Prostate gland (tissue), 2 donors: ENCODE measurements around the gene TMEM45A. TPM values are rescaled to one million over a fixed set of nuclear protein-coding genes. Genes with fewer than 3 reads are reported as not detected.
"Not testable (repeated sequence)": the region's sequence is repeated elsewhere in the genome, so short reads cannot be mapped to it uniquely, and the experiment has no call there.

Experiments used
- DNase-seq: peaks from one replicate; pipeline ENCODE4 v3.0.0-alpha.2; 2019; ENCODE audit warnings: low spot score
- H3K27ac ChIP-seq, 2 donors: fragments of 200-600 bp; sonication (generic); 2 replicates each; pipeline ENCODE4 v1.5.1; 2017 to 2019
- H3K27me3 ChIP-seq: fragments of 200-600 bp; sonication (generic); replicated peaks from 2 replicates; pipeline ENCODE4 v1.5.1; 2019; ENCODE audit not compliant: insufficient read depth
- H3K36me3 ChIP-seq, 2 donors: fragments of 200-600 bp; sonication (generic); 1 replicate in 1 of 2; 2 replicates in 1 of 2; pipeline versions ENCODE4 v1.5.1 to v1.8.1; 2017 to 2019
- H3K4me1 ChIP-seq: fragments of 200-600 bp; sonication (generic); replicated peaks from 2 replicates; pipeline ENCODE4 v1.5.1; 2019
- H3K4me3 ChIP-seq, 2 donors: fragments of 200-600 bp; sonication (generic); 2 replicates each; pipeline ENCODE4 v1.5.1; 2017 to 2019
- H3K9me3 ChIP-seq: fragments of 200-600 bp; sonication (generic); 2 replicates; pipeline ENCODE4 v1.5.1; 2017
- POLR2A ChIP-seq: fragments of 450-650 bp; IDR thresholded peaks from one replicate; pipeline ENCODE4 v1.6.1; 2016; ENCODE audit warnings: antibody characterized with exemption, mild to moderate bottlenecking
- POLR2AphosphoS5 ChIP-seq: sonication (generic); formaldehyde crosslinking; IDR thresholded peaks from one replicate; pipeline ENCODE4 v1.6.1; 2017; ENCODE audit warnings: antibody characterized with exemption
- WGBS: methylation state at CpG from one replicate; pipeline ENCODE4 v1.1.5; 2018; 5-methylcytosine and 5-hydroxymethylcytosine counted together
- intact Hi-C: fragments of 100-400 bp; cut with DNase I; formaldehyde crosslinking; loops from one replicate; pipeline ENCODE4 v1.14.2; 2022
- total RNA-seq, 2 donors: library from RNA; depleted of rRNA; stranded (reverse); fragments of >200 nt; gene quantifications; one replicate each; pipeline ENCODE4 v1.1.0, GENCODE V29; 2016
- TF ChIP-seq, protein P1 (sequence below), 4 experiments: fragments of 200-600 bp in 2 of 4; fragments of 450-650 bp in 2 of 4; sonication (generic) in 2 of 4; IDR thresholded peaks; 1 replicate in 3 of 4; 2 replicates in 1 of 4; pipeline ENCODE4 v1.5.1; 2016 to 2019; ENCODE audit warnings: antibody characterized with exemption in 4 of 4, mild to moderate bottlenecking in 2 of 4, moderate library complexity in 2 of 4

TMEM45A gene, protein sequence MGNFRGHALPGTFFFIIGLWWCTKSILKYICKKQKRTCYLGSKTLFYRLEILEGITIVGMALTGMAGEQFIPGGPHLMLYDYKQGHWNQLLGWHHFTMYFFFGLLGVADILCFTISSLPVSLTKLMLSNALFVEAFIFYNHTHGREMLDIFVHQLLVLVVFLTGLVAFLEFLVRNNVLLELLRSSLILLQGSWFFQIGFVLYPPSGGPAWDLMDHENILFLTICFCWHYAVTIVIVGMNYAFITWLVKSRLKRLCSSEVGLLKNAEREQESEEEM
- 10 to 100 TPM in 1 of 2 donors, 1 to 10 TPM in 1; 6.3 to 11.8 TPM for total RNA-seq

DNA sequence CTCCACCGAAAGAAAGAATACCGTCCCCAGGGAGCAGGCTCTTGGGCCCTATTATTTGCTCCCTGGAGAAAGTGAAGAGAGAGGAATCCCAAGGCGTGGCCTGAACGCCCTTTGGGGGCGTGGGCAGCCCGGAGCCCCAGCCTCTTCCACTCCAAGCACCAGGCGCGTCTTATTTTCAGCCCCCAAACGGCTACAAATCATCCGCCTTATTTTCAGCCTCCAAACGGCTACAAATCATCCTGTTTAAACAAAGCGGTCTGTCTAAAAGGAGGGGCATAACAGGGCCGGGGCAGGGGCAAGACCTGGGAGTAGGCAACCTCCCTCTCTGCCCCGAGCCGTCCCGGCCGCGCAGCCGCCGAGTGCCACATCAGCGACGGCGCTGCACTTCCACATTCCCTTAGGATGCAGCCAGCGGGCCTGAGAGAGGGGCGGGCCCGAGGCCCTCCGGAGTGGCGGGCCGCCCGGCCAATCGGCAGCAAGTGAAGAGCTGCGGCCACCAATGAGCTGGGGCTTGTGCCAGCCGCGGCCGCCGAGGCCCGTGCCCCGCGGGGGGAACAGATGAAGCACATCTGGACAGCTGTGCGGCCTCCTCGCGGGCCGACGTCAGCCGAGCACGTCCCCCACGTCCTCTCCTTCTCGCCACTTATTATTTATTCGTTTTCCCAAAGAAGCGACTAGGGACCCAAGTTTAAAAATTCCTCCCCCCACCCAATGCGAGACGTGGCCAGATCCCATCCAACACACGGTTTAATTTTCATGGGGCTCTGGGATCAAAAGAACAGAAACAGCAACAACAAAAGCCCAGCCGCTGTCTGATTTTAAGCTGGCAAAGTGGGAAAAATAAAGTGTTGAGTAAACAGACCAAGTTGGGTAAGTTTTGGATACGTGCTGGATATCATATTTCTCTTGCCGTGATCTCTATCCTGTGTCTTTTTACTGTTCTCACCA is at the start of gene TMEM45A:
TSS of gene TMEM45A (plus strand) at position 561 of the 948 bp plus-strand sequence. CDS start 62,593 bp downstream, outside the sequence.
- Histone ChIP-seq H3K9me3 (no peaks in the 10 kb centered on the region), H3K4me3 (peak within 1 kb of the TSS; percentile 36 to 42), H3K27me3 (no peaks in the 10 kb centered on the region), H3K4me1 (no peaks in the 10 kb centered on the region), H3K27ac (peak within 1 kb of the TSS; percentile 45 to 74), H3K36me3 (no peaks in the 10 kb centered on the region)
- TF ChIP-seq, protein P1, sequence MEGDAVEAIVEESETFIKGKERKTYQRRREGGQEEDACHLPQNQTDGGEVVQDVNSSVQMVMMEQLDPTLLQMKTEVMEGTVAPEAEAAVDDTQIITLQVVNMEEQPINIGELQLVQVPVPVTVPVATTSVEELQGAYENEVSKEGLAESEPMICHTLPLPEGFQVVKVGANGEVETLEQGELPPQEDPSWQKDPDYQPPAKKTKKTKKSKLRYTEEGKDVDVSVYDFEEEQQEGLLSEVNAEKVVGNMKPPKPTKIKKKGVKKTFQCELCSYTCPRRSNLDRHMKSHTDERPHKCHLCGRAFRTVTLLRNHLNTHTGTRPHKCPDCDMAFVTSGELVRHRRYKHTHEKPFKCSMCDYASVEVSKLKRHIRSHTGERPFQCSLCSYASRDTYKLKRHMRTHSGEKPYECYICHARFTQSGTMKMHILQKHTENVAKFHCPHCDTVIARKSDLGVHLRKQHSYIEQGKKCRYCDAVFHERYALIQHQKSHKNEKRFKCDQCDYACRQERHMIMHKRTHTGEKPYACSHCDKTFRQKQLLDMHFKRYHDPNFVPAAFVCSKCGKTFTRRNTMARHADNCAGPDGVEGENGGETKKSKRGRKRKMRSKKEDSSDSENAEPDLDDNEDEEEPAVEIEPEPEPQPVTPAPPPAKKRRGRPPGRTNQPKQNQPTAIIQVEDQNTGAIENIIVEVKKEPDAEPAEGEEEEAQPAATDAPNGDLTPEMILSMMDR (IDR thresholded peaks at IDR 0.05), result peak in 1 of 4 experiments; percentile 31
- TF ChIP-seq POLR2A (peak; percentile 51), POLR2AphosphoS5 (peak; percentile 82)
- under 1% methylated on average over 56 of the region's 56 CpGs for WGBS
- peak; percentile 93 for DNase-seq
- intact Hi-C loops, result loop anchor here (10.0 kb wide), 1 partner anchor 212 kb away; the partner anchor contains the start of gene TFG

DNA sequence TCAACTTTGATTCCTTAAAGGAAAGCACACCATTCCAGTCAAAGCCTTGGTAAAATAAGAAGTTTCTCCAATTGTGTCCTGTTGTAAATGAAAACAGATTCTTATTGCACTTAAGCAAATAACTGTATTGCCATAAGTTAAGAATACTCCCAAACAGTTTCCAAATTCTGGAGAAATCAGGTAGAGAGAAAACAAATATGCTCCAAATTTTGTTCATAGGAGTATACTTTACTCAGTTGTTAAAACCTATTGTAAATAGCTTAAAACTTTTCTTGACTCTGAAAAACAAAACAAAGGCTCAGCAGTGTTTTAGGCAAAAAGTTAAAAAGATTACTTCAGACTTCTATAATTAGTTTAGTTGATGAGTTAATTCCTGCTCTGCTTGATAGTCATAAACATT is 48.7 kb upstream of the TMEM45A start:
- Histone ChIP-seq H3K4me3 (no peak overlapping the region), H3K36me3 (no peaks in the 10 kb centered on the region), H3K27me3 (no peaks in the 10 kb centered on the region), H3K9me3 (no peaks in the 10 kb centered on the region), H3K27ac (no peak overlapping the region), H3K4me1 (no peaks in the 10 kb centered on the region)
- no peak for DNase-seq
- intact Hi-C loops, result no loop called here
- TF ChIP-seq, protein P1 (IDR thresholded peaks at IDR 0.05), result no peak
- TF ChIP-seq POLR2A (no peak), POLR2AphosphoS5 (no peak)

DNA sequence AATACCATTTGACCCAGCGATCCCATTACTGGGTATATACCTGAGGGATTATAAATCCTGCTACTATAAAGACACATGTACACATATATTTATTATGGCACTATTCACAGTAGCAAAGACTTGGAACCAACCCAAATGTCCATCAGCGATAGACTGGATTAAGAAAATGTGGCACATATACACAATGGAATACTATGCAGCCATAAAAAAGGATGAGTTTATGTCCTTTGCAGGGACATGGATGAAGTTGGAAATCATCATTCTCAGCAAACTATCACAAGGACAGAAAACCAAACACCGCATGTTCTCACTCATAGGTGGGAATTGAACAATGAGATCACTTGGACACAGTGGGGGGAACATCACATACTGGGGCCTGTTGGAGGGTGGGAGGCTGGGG is 45.4 kb upstream of the TMEM45A start:
- H3K4me3 ChIP-seq, intact Hi-C loops, DNase-seq, H3K36me3 ChIP-seq, H3K27ac ChIP-seq, H3K27me3 ChIP-seq, H3K4me1 ChIP-seq, H3K9me3 ChIP-seq: not testable (repeated sequence)
- 98% methylated on average over 3 of the region's 3 CpGs for WGBS

DNA sequence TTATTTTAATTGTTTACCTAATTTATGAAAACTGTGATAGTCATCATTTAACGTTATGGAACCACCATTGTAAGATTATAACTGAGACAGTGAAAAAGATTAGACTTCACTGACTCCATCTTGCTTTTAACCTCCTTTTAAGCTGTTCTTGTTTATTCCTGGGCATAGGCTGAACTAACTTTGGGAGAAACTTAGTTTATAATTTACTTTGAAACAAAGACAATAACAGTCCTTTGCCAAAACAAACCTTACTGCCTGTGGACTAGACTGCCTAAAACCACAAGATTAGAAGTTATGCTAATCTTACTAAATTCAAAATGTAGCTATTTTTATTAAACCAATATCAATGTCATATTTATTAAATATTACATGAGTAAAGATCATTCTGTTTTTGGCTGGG is 44.3 kb upstream of the TMEM45A start:
- Histone ChIP-seq H3K27ac (no peak overlapping the region), H3K4me3 (no peak overlapping the region), H3K27me3 (no peaks in the 10 kb centered on the region), H3K4me1 (no peaks in the 10 kb centered on the region), H3K9me3 (no peaks in the 10 kb centered on the region), H3K36me3 (no peaks in the 10 kb centered on the region)
- TF ChIP-seq, protein P1 (IDR thresholded peaks at IDR 0.05), result no peak
- no peak for DNase-seq
- 63% methylated on average over 1 of the region's 1 CpG for WGBS
- intact Hi-C loops, result no loop called here

DNA sequence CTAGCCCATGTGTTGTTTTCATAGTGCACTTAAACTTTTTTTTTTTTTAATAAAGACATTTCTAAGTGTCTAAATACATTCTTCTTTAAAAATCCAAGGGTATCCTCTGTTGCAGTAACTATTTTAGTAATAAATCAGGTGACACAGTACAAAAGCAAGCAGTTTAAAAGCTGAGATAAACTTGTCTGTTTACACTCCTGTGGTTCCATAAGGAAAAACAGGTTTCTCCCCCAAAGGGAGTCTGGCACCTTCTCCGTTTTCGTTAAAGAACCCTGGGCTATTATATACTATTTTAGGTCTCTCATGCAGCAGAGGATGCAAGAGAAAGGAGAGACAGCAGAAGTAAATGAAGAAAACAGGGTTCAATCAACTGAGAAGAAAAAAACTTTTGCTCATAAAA is 43.2 kb upstream of the TMEM45A start:
- WGBS, result 36% methylated on average over 2 of the region's 2 CpGs
- H3K27ac ChIP-seq, result no peak overlapping the region
- intact Hi-C loops, result no loop called here

More for the DNA sequence above, 43.2 kb upstream of the TMEM45A start:
- H3K27me3 ChIP-seq, result no peaks in the 10 kb centered on the region
- no peaks in the 10 kb centered on the region for H3K4me1 ChIP-seq
- DNase-seq, result no peak
- no peak overlapping the region for H3K4me3 ChIP-seq
- H3K36me3 ChIP-seq, result no peaks in the 10 kb centered on the region
- H3K9me3 ChIP-seq, result no peaks in the 10 kb centered on the region
- TF ChIP-seq, protein P1 (IDR thresholded peaks at IDR 0.05), result no peak
- no peak for TF ChIP-seq POLR2AphosphoS5
